Gastroesophageal sphincter (tissue), 3 donors: ENCODE measurements around the gene MAP1LC3A.

Source experiments
- EP300 ChIP-seq: sonication (generic); formaldehyde crosslinking; IDR thresholded peaks from one replicate; pipeline ENCODE4 v1.6.1; 2017; ENCODE audit warnings: antibody characterized with exemption, mild to moderate bottlenecking
- POLR2A ChIP-seq, 2 donors: fragments of 450-650 bp; IDR thresholded peaks; one replicate each; pipeline ENCODE4 v1.6.1; 2017; ENCODE audit warnings: antibody characterized with exemption in 2 of 2, mild to moderate bottlenecking in 2 of 2, moderate library complexity in 1 of 2
- TF ChIP-seq, protein P1 (sequence below), 4 experiments: fragments of 200-600 bp in 2 of 4; fragments of 450-650 bp in 2 of 4; sonication (generic) in 1 of 4; IDR thresholded peaks; one replicate each; pipeline ENCODE4 v1.5.1; 2017 to 2019; ENCODE audit warnings: antibody characterized with exemption in 4 of 4, mild to moderate bottlenecking in 2 of 4, moderate library complexity in 2 of 4

DNA sequence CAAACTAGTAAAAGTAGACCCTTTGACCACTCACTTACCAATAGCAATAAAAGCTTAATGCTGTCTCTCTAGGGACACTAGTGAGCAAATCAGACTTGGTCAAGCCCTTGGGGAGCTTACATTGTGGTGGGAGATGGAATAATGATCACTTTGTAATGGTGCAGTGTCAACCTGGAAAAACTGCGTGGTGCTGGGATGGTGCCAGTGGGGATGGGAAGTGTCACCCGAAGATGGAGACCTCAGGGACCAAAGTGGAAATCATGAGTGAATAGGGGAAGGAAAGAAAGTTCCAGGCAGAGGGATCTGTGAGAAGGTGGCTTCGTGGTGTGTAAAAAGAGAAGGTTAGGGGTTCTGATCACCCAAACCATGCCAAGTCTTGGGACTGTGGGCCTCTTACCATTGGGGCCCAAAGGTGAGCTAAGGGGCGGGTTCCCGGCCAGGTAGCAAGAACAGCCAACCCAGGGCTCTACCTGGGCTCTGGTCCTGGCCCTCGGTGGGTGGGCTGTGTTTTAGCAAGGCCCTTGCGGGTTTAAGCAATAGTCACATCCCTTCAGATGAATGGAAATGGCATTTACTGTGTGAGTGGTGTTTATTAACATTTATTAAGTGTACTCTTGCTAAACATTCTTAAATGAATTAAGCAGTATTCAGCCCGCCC, 26.8 kb upstream of the MAP1LC3A start:
- TF ChIP-seq POLR2A (IDR thresholded peaks at IDR 0.05) (no peak), EP300 (no peak)
- TF ChIP-seq, protein P1, sequence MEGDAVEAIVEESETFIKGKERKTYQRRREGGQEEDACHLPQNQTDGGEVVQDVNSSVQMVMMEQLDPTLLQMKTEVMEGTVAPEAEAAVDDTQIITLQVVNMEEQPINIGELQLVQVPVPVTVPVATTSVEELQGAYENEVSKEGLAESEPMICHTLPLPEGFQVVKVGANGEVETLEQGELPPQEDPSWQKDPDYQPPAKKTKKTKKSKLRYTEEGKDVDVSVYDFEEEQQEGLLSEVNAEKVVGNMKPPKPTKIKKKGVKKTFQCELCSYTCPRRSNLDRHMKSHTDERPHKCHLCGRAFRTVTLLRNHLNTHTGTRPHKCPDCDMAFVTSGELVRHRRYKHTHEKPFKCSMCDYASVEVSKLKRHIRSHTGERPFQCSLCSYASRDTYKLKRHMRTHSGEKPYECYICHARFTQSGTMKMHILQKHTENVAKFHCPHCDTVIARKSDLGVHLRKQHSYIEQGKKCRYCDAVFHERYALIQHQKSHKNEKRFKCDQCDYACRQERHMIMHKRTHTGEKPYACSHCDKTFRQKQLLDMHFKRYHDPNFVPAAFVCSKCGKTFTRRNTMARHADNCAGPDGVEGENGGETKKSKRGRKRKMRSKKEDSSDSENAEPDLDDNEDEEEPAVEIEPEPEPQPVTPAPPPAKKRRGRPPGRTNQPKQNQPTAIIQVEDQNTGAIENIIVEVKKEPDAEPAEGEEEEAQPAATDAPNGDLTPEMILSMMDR (IDR thresholded peaks at IDR 0.05): no peak
